Measurements from ENCODE around the gene SHC4.
"Not testable (repeated sequence)": the region's sequence is repeated elsewhere in the genome, so short reads cannot be mapped to it uniquely, and the experiment has no call there.

The SHC4 gene

DNA sequence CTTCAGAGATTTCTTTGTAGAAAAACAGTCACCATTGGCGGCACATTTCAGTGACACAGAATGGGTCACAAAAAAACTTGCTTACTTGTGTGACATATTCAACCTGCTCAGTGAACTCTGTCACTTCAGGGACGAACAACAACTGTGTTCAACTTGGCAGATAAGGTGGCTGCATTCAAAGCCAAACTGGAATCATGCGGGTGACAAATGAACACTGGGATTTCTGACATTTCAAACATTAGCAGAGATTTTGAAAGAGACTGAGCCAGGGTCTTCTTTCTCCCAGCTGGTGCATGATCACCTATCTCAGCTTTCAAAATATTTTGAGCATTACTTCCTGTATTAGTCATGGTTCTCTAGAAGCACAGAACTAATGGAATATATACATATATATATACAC lies 87.7 kb downstream of the SHC4 start:
- DNase-seq, result no peak

DNA sequence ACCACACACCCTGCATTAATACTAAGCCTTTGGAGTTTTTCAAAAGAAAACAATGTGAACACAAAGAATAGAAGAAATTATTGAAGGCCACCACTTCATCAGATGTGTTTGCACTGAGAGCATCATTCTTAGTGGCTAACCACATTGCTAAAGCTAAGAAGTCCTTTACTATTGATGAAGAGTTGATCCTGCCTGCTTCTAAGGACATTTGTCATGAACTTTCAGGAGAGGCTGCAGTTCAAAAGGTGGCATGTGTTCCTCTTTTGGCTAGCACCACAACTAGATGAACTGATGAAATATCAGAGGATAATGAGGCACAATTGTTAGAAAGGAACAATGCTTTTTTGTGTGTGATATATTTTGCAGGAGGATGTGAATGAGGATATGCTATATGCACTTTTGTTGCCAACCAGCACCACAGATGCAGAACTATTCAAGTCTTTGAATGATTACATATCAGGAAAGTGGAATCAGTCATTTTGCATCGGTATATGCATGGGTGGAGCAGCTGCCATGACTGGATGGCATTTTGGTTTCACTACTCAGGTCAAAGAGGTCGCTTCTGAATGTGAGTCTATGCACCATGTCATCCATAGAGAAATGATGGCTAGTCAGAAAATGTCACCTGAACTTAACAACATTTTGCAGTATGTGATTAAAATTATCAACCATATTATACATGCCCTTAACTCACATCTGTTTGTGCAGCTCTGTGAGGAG lies 88.3 kb downstream of the SHC4 start:
- no peak for DNase-seq

DNA sequence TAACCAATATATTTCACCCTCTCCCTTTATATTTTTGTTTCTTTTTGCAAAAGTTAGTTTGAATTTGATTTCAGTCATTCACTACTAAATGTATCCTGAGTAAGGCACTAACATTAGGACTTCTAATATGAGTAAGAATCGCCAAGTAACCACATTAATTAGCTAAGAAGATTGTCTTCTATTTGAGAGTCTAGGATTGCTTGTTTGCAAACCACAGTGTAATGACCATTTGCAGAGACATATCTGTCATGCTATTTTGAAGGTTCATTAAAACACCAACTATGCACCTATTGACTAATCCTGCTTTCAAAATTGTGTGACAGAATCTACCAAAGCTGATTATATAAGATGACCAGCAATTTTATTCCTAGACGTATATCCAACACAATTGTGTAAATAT lies 91.1 kb downstream of the SHC4 start:
- DNase-seq, result no peak

DNA sequence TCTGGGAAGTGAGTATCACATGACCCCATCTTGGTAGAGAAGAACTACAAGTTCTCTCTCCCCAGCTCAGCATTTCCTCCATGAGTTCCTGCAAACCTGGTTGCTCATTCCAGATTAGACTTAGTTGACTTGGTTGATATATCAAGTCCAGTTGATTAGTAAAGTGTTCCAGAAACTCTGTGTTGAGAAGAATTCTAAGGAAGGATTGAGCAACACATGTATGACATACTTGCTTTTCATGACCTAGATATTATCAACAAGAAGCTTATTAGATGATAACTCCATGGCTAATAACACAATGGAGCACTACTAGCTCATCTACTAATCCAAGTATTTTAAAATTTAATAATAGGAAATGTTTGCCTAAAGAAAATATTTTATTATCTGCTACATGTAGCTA lies 92.2 kb downstream of the SHC4 start:
- DNase-seq, result no peak

DNA sequence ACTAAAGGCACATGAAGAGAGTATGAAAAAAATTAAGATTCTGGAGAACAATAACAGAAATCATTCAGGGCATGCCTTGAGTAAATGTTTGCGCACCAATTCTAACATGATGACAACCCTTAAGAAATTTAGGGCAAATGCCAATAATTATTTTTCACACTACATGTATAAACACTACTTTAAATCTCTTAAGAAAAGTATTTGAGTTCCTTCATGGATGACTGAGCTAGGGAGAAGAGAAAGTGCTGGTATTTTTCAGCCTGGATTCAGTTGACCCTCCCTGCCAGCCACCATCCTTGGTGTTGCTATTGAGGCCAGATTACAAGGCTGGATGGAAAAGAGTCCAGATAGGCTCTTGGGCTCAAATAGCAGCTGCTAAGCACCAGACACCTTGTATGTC lies 93.8 kb downstream of the SHC4 start:
- no peak for DNase-seq

DNA sequence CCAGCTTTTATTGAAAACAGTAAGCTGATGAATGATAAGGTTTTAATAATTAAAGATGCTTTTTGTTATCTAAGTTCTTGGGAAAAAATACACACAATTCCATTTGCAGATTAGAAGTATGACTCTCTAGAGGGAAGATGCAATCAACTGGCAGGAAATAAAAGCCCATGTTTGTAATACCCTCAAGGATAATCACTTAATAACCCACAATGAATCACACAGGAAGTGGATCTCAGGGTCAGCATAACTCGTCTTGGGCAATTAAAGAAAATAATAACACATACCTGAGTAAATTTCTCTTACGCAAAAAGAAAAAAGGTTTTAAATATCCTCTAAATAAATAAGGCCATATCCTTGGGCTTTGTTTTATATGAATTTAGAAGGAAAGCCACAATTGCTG lies 95.2 kb downstream of the SHC4 start:
- DNase-seq, result no peak

DNA sequence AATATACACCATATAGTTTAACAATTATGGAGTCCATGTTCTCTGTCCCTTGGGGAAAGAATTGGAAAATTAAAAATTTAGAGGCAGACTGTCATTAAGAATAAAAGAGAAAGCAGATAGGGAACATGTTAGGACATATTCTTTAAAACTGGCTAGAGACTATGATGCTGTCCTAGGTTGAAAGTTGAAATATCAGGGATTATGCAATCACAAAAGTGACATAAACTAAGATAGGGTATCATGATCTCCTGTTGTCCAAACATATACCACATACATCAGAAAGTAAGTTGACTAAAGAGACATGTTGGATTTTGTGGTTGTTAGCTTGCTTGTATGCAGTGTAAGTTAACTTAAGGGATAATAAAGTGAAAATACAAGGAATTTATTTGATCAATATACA lies 95.7 kb downstream of the SHC4 start:
- no peak for DNase-seq

DNA sequence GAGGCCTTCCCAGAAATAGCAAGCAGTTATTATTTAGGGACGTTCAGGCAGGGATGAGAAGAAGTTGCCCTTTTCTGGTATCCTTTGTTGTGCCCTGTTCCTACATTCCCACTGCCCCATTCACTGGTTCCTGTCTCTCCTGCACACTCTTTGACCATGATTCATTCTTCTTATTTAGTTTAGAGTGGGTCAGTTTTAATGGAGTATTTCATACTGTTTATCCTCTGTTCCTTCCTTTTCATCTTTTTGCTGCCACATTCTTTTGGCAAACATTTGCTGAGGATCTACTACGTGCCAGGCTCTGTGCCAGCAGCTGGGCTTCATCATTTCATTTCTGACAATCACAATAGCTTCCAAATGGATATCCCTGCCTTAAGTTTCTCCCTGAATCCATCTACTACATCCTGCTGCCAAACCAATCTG lies 97.6 kb downstream of the SHC4 start:
- DNase-seq, result no peak

DNA sequence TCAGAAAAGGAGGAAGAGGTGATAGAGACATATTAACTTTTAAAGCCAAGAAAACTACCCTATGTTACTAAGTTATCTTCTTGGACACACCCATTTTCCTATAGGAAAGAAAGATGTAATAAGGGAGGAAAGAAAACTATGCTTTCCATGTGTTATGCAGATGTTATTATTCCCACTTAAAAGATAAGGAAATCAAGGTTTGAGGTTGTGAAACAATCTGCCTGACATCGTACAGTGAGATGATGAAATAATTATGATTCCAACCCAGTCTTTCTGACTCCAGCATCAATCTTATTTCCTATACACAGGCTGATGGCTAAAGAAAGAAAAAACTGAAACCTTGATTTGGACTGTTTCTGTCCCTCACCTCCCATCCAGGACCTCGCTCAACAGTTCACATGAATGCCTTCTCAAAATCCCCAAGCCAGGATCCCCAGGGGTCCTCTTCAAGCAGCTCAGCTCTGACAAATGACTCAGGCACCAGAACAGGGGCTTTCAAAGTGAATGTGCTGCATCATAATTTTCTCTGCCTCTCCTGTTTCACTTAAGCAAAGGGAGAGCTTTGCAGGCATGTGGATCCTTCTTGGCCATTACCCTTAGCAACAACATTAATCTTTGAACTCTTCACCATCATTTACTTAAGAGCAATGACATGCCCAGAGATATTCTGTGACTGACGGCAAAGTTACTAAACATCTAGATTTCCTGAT lies 98.2 kb downstream of the SHC4 start:
- no peak for DNase-seq

DNA sequence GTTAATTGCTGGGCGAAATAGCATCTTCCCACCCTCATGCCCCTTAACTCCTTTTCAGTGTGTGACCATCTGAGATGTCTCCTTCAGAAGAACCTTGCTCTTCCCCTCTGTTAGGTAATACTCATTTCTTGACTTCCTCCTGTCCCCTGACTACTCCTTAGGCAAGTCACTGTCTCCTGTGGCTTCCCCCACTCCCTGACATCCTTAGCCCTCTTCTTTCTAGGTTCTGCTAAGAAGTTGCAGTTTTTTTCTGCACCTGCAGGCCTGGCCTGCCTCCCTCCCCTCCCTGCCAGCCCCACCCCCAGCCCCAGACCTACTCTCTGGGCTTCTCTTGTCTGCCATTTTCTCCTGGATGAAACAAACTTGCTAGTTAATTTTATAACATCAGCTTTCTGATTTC lies 101.0 kb downstream of the SHC4 start:
- no peak for DNase-seq

DNA sequence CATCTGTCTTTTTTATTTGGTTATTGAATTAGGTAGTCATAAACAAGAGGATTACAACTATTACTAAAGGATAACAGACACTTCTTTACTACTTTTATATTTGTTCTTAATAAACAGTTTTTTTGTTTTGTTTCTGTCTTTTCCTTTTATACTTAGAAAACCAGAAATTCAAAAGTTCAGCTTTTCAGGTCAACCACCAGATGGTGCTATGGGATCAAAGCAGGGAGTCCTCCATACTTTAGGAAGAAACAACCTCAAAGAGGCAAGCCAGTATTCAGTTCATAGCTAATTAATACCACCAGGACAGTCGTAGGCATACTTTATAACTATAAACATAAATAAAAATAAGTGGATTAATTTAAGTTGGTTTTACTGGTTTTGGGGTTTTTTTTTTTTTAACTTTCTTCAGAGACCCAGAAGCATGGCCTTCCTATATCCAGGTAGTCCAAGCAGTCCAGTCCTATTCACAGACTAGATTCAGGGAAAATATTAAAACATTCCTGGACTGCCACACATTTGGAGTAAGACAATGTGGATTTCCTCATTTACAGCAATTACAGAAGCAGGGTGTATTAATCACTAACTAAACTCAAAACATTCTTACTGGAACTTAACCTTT lies 101.8 kb downstream of the SHC4 start:
- DNase-seq, result peak in 2 of 4 experiments; percentile 3 to 16

DNA sequence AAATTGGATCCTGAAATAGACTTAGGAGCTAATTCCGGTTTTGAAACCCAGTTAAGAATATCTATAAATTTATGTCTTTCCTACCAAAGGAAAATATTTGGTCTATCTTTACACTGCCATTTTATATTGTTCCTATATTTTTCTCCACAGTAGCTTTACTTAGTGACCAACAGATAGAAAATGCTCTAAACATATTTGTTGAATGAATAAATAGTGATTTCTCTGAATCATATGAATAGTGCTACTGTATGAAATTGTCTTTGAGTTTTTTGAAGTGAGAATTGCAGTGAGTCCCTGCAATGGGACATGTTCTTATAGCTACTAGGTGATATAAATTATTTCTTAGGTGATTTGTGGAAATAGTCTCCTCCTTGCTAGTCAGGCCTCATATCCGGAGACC lies 104.3 kb downstream of the SHC4 start:
- DNase-seq, result no peak

DNA sequence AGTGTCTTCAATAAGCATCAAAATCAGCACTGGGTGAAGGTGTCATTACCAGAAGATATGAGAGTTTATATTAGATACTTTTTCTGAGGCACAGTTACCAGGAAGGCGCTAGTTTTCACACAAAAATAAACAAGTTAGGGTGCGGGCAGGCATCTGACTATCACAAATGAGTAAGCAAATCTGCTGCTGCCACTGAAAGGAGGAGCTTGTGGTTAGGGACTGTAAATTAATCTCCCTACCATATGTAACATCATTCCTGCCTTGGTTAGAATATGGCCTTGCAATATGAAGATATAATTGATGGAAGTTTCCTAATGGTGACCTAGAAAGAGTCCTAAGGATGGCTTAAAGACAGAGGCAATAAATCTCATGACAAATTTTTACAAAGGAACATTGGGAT lies 105.3 kb downstream of the SHC4 start:
- DNase-seq, result no peak

DNA sequence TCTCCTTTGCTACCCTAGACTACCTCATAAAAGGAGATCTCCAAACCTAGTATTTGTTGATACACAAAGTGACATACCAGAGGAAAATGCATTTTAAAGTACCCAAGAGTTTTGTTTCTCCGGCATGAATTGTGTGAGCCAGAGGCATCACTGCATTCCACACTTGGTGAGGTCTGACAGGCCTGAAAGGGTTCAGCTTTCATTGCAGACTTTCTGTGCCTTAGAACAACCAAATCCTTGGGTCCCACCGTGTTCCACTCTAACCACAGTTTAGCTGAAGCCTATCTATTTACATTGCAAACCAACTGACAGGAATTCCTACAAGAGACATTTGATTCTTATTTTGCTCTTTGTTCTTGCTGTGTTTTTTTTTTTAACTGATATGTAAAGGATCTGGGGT lies 106.8 kb downstream of the SHC4 start:
- no peak for DNase-seq

DNA sequence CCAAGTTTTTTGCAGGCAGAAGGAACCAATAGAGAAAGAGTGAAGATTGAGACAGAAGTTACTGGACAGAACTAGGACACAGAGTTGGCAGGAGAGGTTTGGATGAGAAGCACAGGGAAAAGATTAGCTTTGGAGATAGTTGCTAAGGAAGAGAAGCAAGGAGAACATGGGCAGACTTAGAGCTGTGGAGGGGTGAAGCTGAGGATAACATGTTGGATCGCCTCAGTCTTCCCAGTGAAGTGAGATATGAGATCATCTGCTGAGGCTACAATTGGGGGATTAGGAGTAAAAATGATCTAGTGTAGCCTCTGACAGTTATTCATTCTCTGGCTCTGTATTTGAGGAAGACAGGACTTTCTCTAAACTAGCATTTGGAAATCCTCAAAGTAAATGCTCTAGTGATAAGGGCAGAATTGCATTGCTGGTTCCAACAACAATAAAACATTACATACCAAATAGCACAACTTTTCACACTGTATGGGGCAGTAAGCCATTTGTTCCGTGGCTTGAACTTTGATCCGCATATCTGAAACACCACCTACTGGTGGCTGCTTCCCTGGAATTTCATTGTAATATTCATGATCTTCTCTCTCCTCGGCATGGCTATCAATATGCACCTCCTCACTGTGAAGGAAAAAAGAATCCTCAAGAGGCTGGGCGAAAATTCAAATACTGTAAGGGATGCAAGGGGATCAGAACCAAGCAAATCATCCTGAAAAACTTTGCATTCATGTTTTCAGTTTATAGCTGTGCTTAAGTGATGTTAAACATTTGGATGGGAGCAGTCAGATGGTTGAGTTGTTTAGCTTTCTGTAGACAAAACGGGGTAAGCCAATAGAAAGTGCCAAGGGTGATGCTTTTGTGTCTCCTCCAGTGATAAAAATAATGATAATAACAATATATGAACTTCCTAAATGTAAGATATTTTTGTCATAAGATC lies 107.9 kb downstream of the SHC4 start:
- no peak for DNase-seq

DNA sequence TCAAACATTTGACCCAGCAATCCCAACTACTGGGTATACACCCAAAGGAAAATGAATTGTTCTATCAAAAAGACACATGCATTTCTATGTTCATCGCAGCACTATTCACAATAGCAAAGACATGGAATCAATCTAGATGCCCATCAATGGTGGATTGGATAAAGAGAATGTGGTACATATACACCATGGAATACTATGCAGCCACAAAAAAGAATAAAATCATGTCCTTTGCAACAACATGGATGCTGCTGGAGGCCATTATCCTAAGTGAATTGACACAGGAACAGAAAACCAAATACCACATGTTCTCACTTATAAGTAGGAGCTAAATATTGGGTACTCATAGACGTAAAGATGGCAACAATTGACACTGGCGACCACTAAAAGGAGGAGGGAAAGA lies 109.3 kb downstream of the SHC4 start:
- not testable (repeated sequence) for DNase-seq

DNA sequence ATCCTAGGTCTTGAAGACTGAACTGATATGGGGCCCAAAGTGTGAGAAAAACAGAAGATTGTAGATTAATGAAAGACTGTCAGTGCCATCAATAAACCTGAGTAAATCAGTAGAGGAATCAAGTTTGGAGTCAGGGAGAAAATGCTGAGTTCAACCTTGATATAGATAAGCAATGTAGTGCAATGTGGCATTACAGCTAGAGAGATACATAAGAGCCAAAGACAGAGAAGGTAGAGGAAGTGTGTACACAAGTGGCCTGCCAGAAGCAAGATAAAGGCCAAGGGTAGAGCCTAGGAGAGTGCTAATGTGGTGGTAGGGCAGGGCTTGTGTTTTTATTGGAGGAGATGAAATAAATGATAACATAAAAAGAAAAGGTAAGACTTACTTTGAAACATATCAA lies 111.8 kb downstream of the SHC4 start:
- no peak for DNase-seq

DNA sequence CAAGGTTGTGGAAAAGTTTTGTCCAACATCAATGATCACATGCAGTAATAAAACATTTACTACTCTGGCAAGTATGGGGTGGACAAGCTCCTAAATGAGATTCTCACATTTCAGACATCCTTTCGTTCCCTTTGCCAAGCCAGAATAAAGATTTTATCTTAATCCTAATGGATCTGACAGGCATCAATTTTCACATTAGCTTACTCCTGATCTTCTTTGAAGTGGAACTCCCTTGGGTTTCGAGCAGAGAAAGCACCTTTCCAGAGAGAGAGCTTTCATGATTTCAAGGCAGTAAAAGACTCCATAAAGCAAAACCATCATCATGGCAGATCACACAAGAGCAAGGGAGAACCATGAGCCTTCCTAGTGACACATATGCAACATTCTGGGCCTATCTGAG lies 113.1 kb downstream of the SHC4 start:
- DNase-seq, result no peak

DNA sequence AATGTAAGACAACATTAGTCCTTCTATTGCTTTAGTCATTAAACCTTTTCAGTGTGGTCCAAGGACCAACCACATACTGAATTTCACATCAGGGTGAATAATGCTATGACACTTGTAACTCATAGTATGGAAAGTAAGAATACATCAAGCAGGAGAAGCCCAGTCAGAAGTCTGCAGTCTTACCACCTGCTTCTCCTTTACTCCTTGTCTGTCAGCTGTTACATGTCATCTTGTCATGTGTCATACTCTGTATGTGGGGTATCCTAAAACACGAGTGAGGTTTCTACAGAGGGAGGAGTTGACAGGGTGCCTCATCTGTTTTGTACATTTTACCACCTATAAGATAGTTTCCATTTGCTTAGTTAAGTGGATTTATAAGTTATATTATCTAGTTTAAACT lies 118.6 kb downstream of the SHC4 start:
- no peak for DNase-seq

DNA sequence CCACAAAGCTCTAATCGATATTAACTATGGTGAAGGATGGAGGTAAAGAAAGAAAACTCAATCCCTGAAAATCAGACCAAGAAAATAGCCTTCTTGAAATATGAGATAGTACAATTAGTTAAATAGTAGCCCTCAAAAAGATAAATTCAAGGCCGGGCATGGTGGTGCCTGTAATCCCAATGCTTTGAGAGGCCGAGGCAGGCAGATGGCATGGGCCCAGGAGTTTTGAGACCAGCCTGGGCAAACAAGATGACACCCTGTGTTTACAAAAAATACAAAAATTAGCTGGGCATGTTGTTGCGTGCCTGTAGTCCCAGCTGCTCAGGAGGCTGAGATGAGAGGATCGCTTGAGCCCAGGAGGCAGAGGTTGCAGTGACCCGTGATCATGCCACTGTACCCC lies 121.2 kb downstream of the SHC4 start:
- DNase-seq, result no peak

DNA sequence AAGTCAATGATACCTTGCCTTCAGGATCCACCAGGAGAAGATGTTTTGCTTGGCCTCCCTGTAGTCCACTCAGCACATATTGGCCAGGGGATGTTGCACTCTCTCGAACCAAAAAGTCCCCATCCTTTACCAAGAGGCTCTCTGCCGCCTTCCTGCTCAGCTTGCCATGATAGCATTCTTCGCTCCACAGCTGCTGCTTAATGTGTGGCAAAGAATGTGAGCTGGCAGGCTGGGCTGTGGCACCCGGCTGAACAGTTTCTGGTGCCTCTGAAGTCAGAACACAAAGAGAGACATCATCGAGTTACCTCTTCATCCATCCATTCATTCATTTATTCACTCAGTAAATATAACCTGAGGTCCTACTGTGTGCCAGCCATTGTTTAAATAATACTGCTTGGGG lies 129.0 kb downstream of the SHC4 start:
- no peak for DNase-seq

DNA sequence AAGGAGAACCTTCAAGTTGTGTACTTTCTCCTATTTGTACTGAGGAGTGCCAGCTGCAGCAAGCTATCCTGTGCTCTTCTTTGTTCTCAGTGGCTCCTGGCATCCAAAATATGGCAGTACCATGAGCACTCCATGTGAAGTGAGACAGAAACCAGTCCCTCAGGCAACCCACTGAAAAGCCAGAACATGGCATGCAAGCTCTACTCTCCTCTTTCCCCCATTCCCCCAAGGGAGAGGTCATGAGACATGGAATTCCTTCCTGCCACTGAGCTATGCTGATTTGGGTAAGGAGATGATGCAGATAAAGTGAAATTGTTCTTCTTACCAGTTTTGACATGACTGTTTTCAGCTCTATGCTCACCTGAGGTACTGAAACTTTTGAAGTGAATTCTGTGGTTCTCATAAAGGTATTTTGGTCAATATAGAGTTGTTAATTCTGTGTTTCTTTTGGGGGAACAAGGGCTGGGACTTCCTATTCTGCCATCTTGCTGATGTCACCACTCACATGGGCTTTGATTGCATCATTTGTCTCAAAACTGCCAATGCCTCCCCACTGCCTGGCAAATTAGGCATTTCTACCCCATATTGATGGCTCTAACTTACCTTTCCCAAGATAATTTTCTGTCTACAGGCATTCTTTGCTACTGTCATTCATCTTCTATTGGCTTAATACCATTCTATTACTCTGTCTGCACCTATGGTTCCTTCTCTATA lies 130.0 kb downstream of the SHC4 start:
- no peak for DNase-seq

DNA sequence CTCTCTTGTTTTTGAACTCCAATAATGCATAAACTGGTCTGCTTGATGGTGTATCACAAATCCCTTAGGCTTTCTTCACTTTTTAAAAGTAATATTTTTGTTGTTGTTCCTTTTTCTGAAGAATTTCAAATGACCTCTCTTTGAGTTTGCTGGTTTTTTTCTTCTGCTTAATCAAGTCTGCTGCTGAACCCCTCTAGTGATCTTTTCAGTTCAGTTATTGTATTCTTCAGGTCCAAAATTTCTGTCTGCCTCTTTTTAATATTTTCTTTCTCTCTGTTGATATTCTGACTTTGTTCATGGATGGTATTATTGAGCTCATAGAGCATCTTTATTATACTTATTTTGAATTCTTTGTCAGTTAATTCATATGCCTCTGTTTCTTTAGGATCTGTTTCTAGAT lies 131.1 kb downstream of the SHC4 start:
- no peak for DNase-seq

Measured in activated CD4-positive, CD25-positive, alpha-beta regulatory T cell (primary cell).